MG63 (cell line): Measurements from ENCODE around the gene CHSY1. TPM values are rescaled to one million over a fixed set of nuclear protein-coding genes. Genes with fewer than 3 reads are reported as not detected.

Source experiments
- DNase-seq: peaks from one replicate; pipeline ENCODE4 v3.0.0-alpha.2; 2020
- H3K27me3 ChIP-seq: fragments of 250-450 bp; sonication (Bioruptor Pico); 2 replicates; pipeline ENCODE4 v1.5.1; 2020; ENCODE audit warnings: mild to moderate bottlenecking, moderate library complexity
- H3K36me3 ChIP-seq: fragments of 250-450 bp; sonication (Bioruptor Pico); 2 replicates; pipeline ENCODE4 v1.5.1; 2020; ENCODE audit warnings: mild to moderate bottlenecking, moderate library complexity
- H3K4me3 ChIP-seq: fragments of 250-450 bp; sonication (Bioruptor Pico); 2 replicates; pipeline ENCODE4 v1.5.1; 2020; ENCODE audit warnings: mild to moderate bottlenecking, moderate library complexity
- H3K9me3 ChIP-seq: fragments of 250-450 bp; sonication (Bioruptor Pico); 2 replicates; pipeline ENCODE4 v1.5.1; 2020; ENCODE audit warnings: mild to moderate bottlenecking, moderate library complexity
- total RNA-seq: library from RNA; depleted of rRNA; stranded (reverse); fragments of >200 nt; shearing (Covaris generic); gene quantifications from 2 replicates; pipeline ENCODE4 v1.2.3, GENCODE V29; 2014; ENCODE audit warnings: low replicate concordance

Gene CHSY1
- total RNA-seq, 1 experiment from 2014 or later = 11.0 TPM

DNA sequence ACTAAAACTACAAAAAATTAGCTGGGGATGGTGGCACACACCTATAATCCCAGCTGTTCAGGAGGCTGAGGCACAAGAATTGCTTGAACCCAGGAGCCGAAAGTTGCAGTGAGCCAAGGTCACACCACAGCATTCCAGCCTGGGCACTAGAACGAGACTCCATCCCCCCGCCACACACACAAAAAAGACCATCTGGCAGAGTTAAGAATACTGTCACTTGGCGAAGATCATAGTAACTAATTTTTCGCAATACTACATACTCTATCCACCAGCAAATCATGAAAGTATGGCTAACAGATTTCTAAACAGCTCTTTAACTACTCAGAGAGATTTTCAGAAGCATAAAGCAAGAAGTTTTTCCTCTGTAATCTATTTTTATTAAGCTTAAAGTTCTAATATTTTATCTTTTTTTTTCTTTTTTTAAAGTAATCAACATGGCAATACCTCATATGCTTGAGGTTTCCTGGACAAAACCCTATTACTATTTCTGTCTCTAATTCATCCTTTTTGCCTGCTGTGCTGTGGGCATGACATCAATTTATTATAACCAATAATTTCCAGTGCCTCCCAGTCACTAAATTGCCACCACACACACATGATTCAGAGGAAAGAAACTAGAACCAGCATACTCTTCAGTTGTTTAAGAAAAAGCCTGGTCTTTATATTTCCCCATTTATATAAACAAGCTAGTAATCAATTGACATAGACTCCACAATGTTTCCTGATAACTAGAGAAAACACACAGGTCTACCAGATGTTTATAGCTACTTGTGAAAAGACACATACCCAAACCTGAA is 46.9 kb downstream of the CHSY1 start:
- Histone ChIP-seq H3K9me3 (no peaks in the 10 kb centered on the region), H3K4me3 (no peak overlapping the region), H3K36me3 (no peaks in the 10 kb centered on the region; the same call in 1 of the 2 replicates), H3K27me3 (no peaks in the 10 kb centered on the region)
- DNase-seq = peak; percentile 51

DNA sequence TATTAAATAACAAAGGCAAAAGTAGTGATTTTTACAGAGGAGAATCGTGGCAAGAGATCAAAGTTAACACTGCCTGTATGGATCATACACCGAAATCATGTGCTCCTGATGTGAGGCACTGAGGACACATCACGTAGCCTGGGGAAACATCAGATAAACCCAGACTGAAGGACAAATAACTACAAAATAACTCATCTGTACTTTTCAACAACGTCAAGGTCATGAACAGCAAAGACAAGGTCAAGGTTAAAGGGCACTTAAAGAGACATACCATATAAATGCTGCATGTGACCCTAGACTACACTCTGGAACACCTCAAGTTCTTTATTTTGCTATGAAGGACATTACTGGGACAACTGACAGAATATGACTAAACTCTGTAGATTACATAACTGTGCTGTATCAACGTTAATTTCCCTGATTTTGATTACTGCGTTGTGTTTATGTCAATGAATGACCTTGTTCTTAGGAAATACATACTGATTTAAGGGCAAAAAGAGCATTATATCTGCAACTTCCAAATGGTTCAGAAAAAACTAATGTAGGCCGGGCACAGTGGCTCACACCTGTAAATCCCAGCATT is 48.1 kb downstream of the CHSY1 start:
- H3K36me3 ChIP-seq = no peaks in the 10 kb centered on the region; the same call in none of the 2 replicates
- DNase-seq = no peak
- H3K27me3 ChIP-seq = no peaks in the 10 kb centered on the region
- H3K4me3 ChIP-seq = no peak overlapping the region
- H3K9me3 ChIP-seq = no peaks in the 10 kb centered on the region

DNA sequence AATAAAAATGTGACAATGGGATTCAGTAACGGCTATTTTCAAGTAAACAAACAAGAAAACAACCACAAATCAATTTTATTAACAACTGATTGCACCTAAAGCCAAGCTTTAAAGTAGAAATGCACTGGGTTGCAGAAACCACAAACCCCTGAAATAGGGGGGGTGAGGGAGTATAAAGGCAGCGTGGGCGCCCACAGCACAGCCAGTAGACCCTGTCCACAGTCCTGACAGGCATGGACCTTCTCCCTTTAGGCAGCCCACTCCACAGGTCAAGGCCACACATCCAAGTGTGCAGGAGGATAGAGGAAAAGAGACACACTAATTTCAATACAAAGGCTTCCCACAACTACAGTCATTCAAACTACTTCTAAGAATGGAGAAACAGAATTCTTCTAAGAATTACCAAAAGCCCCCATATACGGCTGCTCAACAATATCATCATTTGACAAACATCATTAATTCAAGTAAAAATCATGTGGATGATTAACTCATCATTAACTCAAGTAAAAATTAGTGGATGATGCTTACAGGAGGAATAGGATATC is 48.7 kb downstream of the CHSY1 start:
- no peaks in the 10 kb centered on the region for H3K9me3 ChIP-seq
- peaks cover 3% of the 10 kb centered on the region for H3K36me3 ChIP-seq
- H3K4me3 ChIP-seq = no peak overlapping the region
- DNase-seq = no peak
- H3K27me3 ChIP-seq = no peaks in the 10 kb centered on the region

DNA sequence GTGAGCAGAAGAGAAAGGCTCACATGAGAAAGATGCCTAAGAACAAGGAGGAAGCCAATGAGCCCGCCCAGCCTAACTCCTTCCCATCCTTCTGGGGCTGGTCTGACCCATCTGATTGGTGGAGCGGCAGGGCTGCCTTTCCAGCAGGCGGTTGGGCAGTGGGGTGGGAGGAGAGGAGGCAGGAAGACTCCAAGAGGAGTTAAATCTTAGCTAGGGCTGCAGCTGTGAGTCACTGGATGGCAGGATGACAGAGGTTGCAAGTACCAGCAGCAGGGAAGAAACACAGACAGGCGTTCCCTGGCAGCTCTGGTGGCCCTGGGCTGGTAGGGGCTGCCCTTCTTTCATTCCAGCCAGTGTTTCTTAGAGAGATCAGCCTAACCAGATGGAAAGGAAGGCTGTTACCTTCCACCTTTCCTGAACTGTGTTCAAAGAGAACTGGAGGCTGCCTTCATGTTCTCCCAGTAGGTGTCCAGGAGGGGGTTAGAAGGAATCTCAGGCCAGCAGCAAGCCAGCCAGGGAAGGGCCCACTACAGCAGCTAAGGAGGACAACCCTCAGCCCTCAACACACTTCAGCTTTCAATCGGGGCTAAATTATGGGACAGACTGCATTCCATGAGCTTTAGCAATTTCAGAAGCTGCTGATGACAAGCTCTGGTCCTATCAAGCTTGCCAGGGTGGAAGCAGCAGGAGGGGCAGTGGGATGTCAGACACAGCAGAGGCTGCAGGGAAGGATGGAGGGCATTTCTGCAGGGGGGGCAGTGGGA is 50.3 kb downstream of the CHSY1 start:
- peaks cover 4% of the 10 kb centered on the region for H3K36me3 ChIP-seq
- H3K27me3 ChIP-seq = no peaks in the 10 kb centered on the region
- H3K9me3 ChIP-seq = no peaks in the 10 kb centered on the region
- no peak overlapping the region for H3K4me3 ChIP-seq
- peak; percentile 100 for DNase-seq

GRCh38 chr15:101200181-101200580 is 51.7 kb downstream of the CHSY1 start:
- peaks cover 11% of the 10 kb centered on the region for H3K36me3 ChIP-seq
- no peaks in the 10 kb centered on the region for H3K27me3 ChIP-seq
- DNase-seq = no peak
- H3K4me3 ChIP-seq = no peak overlapping the region
- no peaks in the 10 kb centered on the region for H3K9me3 ChIP-seq

GRCh38 chr15:101198800-101199199 is 53.0 kb downstream of the CHSY1 start:
- DNase-seq = no peak
- Histone ChIP-seq H3K9me3 (no peaks in the 10 kb centered on the region), H3K27me3 (no peaks in the 10 kb centered on the region), H3K4me3 (no peak overlapping the region), H3K36me3 (peaks cover 11% of the 10 kb centered on the region)

- H3K36me3 ChIP-seq = peaks cover 11% of the 10 kb centered on the region
- H3K4me3 ChIP-seq = no peak overlapping the region
- DNase-seq = no peak
- no peaks in the 10 kb centered on the region for H3K9me3 ChIP-seq
- no peaks in the 10 kb centered on the region for H3K27me3 ChIP-seq
These were observed 53.7 kb downstream of the CHSY1 start for GRCh38 chr15:101198031-101198575.

- H3K9me3 ChIP-seq = no peaks in the 10 kb centered on the region
- no peak overlapping the region for H3K4me3 ChIP-seq
These were observed 57.2 kb downstream of the CHSY1 start for GRCh38 chr15:101194546-101195125.

GRCh38 chr15:101193806-101194545 is 57.9 kb downstream of the CHSY1 start:
- no peaks in the 10 kb centered on the region for H3K9me3 ChIP-seq
- DNase-seq = no peak
- no peak overlapping the region for H3K4me3 ChIP-seq
- no peaks in the 10 kb centered on the region for H3K27me3 ChIP-seq
- H3K36me3 ChIP-seq = peaks cover 11% of the 10 kb centered on the region

More at GRCh38 chr15:101194546-101195125, 57.2 kb downstream of the CHSY1 start:
- DNase-seq = no peak
- Histone ChIP-seq H3K36me3 (peaks cover 11% of the 10 kb centered on the region), H3K27me3 (no peaks in the 10 kb centered on the region)

DNA sequence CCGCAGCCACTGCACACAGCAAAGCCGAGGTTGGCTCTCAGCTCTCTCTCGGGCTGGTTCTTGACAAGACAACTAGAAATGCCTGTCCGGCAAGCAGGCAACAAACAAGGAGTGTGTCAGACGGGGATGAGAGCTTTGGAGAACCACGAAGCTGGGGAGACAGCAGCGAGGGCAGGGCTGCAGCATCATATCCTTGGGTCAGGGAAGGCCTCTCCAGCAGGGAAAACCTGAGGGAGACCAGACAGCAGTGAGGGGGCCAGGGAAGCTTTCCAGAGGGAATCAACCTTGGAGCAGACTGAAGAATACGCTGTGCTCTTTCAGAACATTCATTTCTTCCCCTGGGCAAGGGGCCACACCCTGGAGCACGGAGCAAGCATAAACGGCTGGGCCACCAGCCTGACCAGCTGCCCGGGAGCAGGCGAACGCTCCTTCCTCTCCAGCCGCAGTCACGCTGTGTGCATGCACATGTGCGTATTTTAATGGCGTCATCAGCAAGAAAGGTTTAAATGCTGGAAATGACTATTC is 58.7 kb downstream of the CHSY1 start:
- DNase-seq = no peak
- Histone ChIP-seq H3K9me3 (no peaks in the 10 kb centered on the region), H3K36me3 (peaks cover 9% of the 10 kb centered on the region), H3K27me3 (no peaks in the 10 kb centered on the region), H3K4me3 (no peak overlapping the region)

- H3K36me3 ChIP-seq = peaks cover 15% of the 10 kb centered on the region
- no peak overlapping the region for H3K4me3 ChIP-seq
- H3K9me3 ChIP-seq = no peaks in the 10 kb centered on the region
- H3K27me3 ChIP-seq = no peaks in the 10 kb centered on the region
- no peak for DNase-seq
These were observed 59.8 kb downstream of the CHSY1 start for GRCh38 chr15:101192081-101192480.

- H3K9me3 ChIP-seq = no peaks in the 10 kb centered on the region
- no peak for DNase-seq
- H3K36me3 ChIP-seq = peaks cover 13% of the 10 kb centered on the region
- H3K27me3 ChIP-seq = no peaks in the 10 kb centered on the region
- no peak overlapping the region for H3K4me3 ChIP-seq
These were observed 60.6 kb downstream of the CHSY1 start for GRCh38 chr15:101191242-101191641.

DNA sequence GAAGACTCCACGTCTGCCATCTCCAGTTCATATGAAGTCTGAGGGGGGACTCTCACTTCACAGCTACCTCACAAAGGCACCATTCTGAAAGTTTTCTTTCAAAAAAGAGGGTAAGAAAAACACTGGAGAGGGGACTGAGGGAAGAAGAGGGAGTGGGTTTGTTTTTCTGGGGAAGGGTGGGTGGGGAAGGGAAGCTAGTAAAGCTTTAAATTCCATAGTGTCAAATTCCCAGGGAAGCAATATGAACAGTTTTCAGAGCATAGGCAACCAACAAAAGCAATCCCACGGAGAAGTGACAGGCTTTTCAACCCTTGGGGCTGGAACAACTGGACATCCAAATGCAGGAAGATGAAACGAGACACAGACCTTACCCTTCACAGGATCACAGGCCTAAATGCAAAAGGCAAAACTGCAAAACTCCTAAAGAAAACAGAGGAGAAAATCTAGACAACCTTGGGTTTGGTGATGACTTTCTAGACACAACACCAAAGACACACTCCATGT is 61.7 kb downstream of the CHSY1 start:
- DNase-seq = no peak
- peaks cover 10% of the 10 kb centered on the region for H3K36me3 ChIP-seq
- no peak overlapping the region for H3K4me3 ChIP-seq
- no peaks in the 10 kb centered on the region for H3K9me3 ChIP-seq
- no peaks in the 10 kb centered on the region for H3K27me3 ChIP-seq

DNA sequence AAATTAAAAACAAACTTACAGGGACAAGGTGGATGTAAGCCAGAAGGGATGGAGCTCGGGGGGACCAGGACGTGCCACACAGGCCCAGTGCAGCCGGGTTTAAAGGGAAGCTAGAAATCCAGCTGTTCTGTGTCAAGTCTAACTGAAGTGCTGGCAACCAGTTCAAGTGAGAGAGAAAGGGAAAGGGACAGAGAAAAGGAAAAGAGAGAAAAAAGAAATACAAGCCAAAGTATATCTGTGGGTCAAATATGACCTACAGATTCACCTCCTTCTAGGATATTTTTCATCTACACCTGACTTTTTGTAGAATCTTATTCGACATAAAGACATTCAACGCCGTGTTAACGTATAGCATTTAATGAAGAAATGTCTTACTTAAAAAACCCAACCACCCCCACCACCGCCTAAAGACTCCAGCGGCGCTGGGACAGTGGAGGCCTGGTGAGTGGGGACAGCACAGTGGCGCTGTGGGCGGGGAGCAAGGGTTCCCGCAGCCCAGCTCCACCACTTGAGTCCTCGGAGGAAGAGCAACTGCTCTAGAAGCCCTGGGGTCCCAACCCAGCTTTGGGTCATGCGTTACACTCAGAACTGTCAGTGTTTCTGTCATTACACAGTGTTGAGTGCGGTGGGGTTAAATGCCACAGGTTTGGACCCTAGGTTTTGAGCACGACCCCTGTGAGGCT is 62.3 kb downstream of the CHSY1 start:
- DNase-seq = no peak
- H3K4me3 ChIP-seq = no peak overlapping the region
- H3K9me3 ChIP-seq = no peaks in the 10 kb centered on the region
- H3K36me3 ChIP-seq = peaks cover 13% of the 10 kb centered on the region
- no peaks in the 10 kb centered on the region for H3K27me3 ChIP-seq
